Measurements from ENCODE around the gene PI4KA. TPM values are rescaled to one million over a fixed set of nuclear protein-coding genes. Genes with fewer than 3 reads are reported as not detected.
"Not testable (repeated sequence)": the region's sequence is repeated elsewhere in the genome, so short reads cannot be mapped to it uniquely, and the experiment has no call there.

PI4KA gene
- total RNA-seq, 1 donor from 2014 or later = 150 TPM

DNA sequence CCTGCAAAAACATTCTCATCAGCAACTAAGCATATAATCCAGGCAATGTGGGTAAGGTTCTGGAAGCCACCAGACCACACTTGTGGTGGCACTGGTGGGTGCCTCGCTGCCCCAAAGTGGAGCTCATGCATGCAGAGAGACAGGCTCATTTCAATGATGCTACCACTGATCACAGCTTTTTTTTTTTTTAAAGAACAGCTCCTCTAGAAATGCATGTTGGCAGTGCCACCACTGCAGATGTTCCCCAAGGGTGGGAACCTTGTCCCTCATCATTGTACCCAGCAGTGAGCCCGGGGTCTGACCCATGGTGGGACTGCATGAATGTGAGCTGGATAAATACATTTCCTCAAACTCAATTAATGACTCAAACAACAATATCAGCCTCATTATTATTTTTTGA lies 115.8 kb downstream of the PI4KA start:
- no peak for DNase-seq (ENCODE audit: low spot score in 2 of 2)
- intact Hi-C loops (cut with DNase I) = no loop called here
- Histone ChIP-seq H3K4me3 (no peak overlapping the region), H3K27ac (no peak overlapping the region), H3K27me3 (no peaks in the 10 kb centered on the region), H3K4me1 (no peaks in the 10 kb centered on the region), H3K9me3 (no peaks in the 10 kb centered on the region), H3K36me3 (peaks cover 51 to 81% of the 10 kb centered on the region in 2 donors)
- TF ChIP-seq, protein P1, sequence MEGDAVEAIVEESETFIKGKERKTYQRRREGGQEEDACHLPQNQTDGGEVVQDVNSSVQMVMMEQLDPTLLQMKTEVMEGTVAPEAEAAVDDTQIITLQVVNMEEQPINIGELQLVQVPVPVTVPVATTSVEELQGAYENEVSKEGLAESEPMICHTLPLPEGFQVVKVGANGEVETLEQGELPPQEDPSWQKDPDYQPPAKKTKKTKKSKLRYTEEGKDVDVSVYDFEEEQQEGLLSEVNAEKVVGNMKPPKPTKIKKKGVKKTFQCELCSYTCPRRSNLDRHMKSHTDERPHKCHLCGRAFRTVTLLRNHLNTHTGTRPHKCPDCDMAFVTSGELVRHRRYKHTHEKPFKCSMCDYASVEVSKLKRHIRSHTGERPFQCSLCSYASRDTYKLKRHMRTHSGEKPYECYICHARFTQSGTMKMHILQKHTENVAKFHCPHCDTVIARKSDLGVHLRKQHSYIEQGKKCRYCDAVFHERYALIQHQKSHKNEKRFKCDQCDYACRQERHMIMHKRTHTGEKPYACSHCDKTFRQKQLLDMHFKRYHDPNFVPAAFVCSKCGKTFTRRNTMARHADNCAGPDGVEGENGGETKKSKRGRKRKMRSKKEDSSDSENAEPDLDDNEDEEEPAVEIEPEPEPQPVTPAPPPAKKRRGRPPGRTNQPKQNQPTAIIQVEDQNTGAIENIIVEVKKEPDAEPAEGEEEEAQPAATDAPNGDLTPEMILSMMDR (IDR thresholded peaks at IDR 0.05) = no peak

DNA sequence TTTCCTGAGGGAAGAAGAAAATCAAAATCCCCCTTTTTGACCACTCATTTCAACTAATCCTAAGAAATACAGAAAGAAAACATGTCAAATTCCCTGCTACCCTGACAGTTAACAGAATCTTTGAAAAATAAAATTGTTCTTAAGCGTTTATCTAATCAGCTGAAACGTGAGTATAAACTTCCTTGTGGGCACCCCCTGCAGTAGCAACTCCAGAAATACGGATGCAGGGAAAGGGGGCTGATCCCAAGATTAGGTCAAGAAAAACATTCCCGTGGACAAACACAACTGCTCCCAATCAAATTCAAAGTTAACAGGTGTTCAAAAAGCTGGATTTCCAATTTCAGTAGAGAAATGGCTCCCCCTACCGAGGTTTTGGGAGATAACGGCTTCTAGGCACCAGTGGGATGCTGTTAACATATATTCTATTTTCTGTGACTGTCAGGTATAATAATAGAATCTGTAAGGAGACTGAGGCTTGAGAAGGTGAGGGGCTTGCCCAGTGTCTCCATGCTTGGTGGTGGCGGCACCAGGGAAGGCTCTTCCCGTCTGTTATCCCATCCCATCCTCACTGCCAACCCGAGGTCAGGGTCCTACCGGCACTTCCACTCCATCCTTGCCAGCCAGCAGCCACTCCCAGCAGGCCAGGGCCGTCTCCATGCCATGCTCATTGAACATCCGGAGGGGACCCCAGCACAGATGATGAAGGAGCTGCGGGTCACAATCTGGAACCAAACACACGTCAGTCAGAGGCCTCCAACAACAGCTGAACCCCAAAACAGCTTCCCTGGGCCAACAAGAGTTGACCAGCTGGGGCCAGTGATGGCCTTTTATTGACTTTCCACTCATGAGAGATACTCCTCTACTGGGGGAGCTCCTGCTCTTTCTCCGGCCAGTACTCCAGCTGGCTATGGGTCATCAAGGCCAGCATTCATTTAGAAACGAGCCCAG lies 116.7 kb downstream of the PI4KA start:
- H3K9me3 ChIP-seq = no peaks in the 10 kb centered on the region
- no peak overlapping the region for H3K27ac ChIP-seq
- no peaks in the 10 kb centered on the region for H3K27me3 ChIP-seq
- peaks cover 46 to 72% of the 10 kb centered on the region in 2 donors for H3K36me3 ChIP-seq
- H3K4me3 ChIP-seq = no peak overlapping the region
- DNase-seq (ENCODE audit: low spot score in 2 of 2) = no peak
- no peaks in the 10 kb centered on the region for H3K4me1 ChIP-seq
- intact Hi-C loops (cut with DNase I) = no loop called here
- TF ChIP-seq, protein P1 (IDR thresholded peaks at IDR 0.05) = peak in 2 of 3 experiments; percentile 53 to 56

DNA sequence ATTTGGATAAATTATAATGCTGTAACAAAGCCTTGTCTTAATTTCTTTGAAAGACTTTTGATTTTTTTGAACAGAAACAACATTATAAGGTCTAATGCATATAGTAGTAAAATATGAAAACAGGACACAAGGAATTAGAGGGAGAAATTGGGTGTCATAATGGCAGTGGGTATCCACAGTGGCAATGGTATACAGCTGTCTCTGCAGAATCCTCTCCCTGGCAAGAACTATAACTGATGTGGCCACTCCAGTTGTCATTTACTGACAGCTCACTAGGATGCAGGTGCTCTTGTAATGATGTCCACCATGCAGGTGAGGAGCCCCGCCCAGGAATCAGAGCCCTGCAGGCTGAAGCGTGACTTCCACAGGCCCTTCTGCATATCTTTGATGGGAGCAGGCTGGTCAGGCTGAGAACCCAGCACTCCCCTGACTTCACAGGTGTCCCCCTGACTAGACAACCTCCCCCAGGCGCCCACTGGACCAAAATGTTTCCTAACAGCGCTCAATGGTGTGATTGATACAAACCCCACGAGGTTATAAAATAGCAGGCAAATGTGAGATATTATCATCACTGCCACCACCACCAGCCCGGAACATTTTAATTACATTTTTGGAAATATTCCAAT lies 117.5 kb downstream of the PI4KA start:
- H3K4me1 ChIP-seq = no peaks in the 10 kb centered on the region

DNA sequence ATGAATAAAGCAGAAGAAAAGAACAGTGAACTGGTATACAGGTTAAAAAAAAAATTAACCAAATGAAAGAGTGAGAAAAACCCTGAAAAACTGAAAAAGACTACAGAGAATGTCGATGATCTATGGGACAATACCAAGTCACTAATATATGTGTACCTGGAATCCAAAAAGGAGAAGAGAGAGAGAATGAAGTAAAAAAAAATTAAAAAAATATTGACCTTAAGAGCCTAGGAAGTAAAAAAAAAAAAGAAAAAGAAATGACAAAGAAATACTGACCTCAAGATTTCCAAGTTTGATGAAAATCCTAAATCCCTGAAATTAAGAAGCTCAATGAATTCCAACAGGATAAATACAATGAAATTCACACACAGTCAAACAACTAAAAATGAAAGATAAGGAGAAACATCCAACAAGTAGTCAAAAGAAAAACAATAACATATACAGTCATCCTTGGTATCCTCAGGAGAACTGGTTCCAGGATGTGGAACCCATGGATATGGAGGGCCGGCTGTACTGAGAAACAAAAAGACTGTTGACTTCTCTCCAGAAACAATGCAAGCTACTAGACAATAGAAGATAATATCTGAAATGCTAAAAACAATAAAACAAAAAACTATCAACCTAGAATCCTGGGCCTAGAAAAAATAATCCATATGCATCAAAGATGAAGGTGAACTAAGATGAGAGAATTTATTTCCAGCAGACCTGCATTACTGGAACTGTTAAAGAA lies 118.2 kb downstream of the PI4KA start:
- no peaks in the 10 kb centered on the region for H3K27me3 ChIP-seq
- intact Hi-C loops (cut with DNase I) = no loop called here
- H3K36me3 ChIP-seq = peaks cover 35 to 62% of the 10 kb centered on the region in 2 donors
- no peak overlapping the region for H3K4me3 ChIP-seq
- TF ChIP-seq, protein P1 (IDR thresholded peaks at IDR 0.05) = no peak
- H3K4me1 ChIP-seq = no peaks in the 10 kb centered on the region
- DNase-seq (ENCODE audit: low spot score in 2 of 2) = no peak
- H3K27ac ChIP-seq = no peak overlapping the region
- H3K9me3 ChIP-seq = no peaks in the 10 kb centered on the region

More for the DNA sequence above, 117.5 kb downstream of the PI4KA start:
- Histone ChIP-seq H3K9me3 (no peaks in the 10 kb centered on the region), H3K4me3 (no peak overlapping the region), H3K27ac (no peak overlapping the region), H3K36me3 (peaks cover 38 to 67% of the 10 kb centered on the region in 2 donors), H3K27me3 (no peaks in the 10 kb centered on the region)
- TF ChIP-seq, protein P1 (IDR thresholded peaks at IDR 0.05) = no peak
- intact Hi-C loops (cut with DNase I) = no loop called here
- no peak for DNase-seq (ENCODE audit: low spot score in 2 of 2)

DNA sequence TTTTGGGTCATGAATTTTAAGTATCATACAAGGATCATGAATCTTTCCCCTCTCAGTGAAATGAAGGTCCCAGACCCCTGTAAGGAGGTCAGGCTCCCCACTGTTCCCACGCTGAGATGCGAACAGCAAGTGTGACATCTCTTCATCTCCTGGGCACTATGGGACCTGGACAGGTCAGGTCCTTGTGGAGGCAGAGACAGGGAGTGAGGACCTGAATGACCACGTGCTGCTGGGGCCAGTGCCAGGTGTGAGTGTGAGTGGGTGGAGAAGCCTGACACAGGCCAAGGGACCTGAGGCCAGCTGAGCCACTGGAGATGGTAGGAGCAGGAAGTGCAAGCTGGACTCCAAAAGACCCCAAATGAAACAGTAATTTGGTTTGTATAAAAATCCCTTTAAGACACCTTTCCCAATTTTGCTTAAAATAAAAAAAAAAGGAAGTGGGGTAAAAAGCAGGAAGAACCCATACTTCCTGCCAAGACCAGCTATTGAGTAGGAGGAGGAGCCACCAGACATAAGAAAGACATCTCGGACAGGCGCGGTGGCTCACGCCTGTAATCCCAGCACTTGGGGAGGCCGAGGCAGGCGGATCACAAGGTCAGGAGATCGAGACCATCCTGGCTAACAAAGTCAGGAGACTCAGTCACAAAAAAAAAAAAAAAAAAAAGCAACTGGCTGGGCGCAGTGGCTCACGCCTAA lies 120.1 kb downstream of the PI4KA start:
- intact Hi-C loops (cut with DNase I) = no loop called here
- H3K27me3 ChIP-seq = no peaks in the 10 kb centered on the region
- H3K36me3 ChIP-seq = peaks cover 19 to 44% of the 10 kb centered on the region in 2 donors
- no peak overlapping the region for H3K4me3 ChIP-seq
- H3K27ac ChIP-seq = no peak overlapping the region
- no peaks in the 10 kb centered on the region for H3K9me3 ChIP-seq
- TF ChIP-seq, protein P1 (IDR thresholded peaks at IDR 0.05) = no peak
- no peaks in the 10 kb centered on the region for H3K4me1 ChIP-seq
- no peak for DNase-seq (ENCODE audit: low spot score in 2 of 2)

DNA sequence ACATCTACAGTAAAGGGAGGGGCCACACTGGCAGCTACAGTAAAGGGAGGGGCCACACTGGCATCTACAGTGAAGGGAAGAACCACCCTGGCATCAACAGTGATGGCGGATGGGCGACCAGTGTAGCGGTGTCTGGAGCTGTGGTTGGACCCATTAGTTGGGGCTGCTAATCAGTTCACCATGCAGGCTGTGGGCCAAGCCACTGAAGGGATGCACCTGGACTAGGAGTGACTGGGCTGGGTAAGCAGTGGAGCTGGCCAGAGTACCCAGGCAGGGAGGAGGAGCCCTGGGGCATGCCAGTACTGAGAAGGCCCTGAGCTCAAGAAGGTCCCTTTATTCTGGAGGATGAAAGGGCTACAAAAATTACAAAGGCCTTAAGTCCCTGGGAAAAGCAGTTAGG lies 121.7 kb downstream of the PI4KA start:
- H3K27me3 ChIP-seq; H3K4me1 ChIP-seq; DNase-seq (ENCODE audit: low spot score in 2 of 2); intact Hi-C loops (cut with DNase I); H3K27ac ChIP-seq; H3K4me3 ChIP-seq; H3K9me3 ChIP-seq: not testable (repeated sequence)
- peaks cover 13 to 32% of the 10 kb centered on the region in 2 donors for H3K36me3 ChIP-seq

DNA sequence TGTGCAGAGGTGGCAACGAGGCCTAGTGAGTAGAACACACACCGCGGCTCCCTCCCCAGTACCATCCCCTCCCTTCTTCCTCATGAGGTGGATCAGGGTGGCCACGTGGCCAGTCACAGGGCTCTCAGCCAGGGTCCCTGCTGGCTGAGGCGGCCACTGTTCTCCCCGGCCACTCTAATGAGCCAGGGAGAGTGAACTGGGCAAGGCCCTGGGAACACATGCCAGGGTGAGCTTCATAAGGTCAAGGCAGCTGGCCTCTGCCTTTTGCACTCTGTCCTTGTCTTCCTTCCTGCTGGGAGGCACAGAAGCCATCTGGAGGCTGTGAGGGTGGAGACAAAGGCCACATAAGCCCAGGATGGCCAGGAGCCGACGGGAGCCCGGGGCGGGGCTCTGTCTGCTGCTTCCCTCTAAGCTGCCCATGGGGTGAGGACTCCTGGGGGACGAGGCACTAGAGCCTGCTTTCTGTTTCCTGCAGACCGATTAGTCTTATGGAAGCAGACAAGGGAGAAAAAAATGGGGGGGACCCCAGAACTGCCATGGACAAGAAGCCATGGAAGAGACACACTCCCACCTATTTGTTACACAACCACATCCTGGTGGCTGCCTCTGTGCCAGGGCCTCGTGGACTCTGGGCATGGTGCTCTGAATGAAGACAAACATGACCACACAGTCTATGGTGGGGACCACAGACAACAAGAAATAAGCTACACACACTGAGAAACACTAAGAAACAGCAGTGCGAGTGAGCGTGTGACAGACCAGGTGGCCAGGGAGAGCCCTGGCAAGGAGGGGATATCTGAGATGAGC lies 123.1 kb downstream of the PI4KA start:
- DNase-seq (ENCODE audit: low spot score in 2 of 2); H3K4me1 ChIP-seq; H3K27ac ChIP-seq; H3K27me3 ChIP-seq; H3K9me3 ChIP-seq; intact Hi-C loops (cut with DNase I); H3K4me3 ChIP-seq: not testable (repeated sequence)
- H3K36me3 ChIP-seq = peaks cover 17 to 25% of the 10 kb centered on the region in 2 donors
